A673 (cell line): ENCODE results near the gene PDCD1. TPM values are rescaled to one million over a fixed set of nuclear protein-coding genes. Genes with fewer than 3 reads are reported as not detected.
A peak's percentile ranks its signal among the peaks of the same experiment; 100 is the strongest.

ENCODE experiments used
- BruUV-seq: library from RNA; stranded (reverse); fragments of 400-500 nt; replicated peaks from 2 replicates; lab custom pipeline; 2021; lab: Mats Ljungman, UMichigan
- CTCF ChIA-PET: fragments of 300-600 bp; sonication (Branson Sonifier 250); formaldehyde crosslinking; loops from one replicate; lab custom pipeline; 2022; ENCODE audit warnings: antibody characterized with exemption; lab: Charles Lee
- POLR2A ChIA-PET: fragments of 300-600 bp; sonication (Branson Sonifier 250); formaldehyde crosslinking; loops from one replicate; lab custom pipeline; 2022; ENCODE audit warnings: antibody characterized with exemption; ENCODE audit not compliant: low non-redundant PET; lab: Charles Lee
- DNase-seq: peaks from one replicate; pipeline ENCODE4 v3.0.0-alpha.2; 2015; ENCODE audit warnings: low spot score
- H3K27ac ChIP-seq: fragments of 200-600 bp; sonication (generic); 2 replicates; pipeline ENCODE4 v1.5.1; 2016; ENCODE audit warnings: mixed run types, low read depth, mild to moderate bottlenecking, mixed read lengths, antibody characterized with exemption, low read length; ENCODE audit not compliant: poor library complexity, severe bottlenecking
- H3K27me3 ChIP-seq: fragments of 200-600 bp; sonication (generic); replicated peaks from 2 replicates; pipeline ENCODE4 v1.6.1; 2017; ENCODE audit warnings: mixed run types, low read depth, mild to moderate bottlenecking, mixed read lengths, antibody characterized with exemption, low read length; ENCODE audit not compliant: insufficient read depth, poor library complexity
- H3K36me3 ChIP-seq: fragments of 200-600 bp; sonication (generic); 2 replicates; pipeline ENCODE4 v1.6.1; 2016; ENCODE audit warnings: mixed run types, mild to moderate bottlenecking, mixed read lengths, antibody characterized with exemption, low read length; ENCODE audit not compliant: insufficient read depth, poor library complexity, severe bottlenecking
- H3K4me1 ChIP-seq: fragments of 200-600 bp; sonication (generic); 2 replicates; pipeline ENCODE4 v1.6.1; 2017; ENCODE audit warnings: mixed run types, mild to moderate bottlenecking, mixed read lengths, antibody characterized with exemption, low read length; ENCODE audit not compliant: insufficient read depth, poor library complexity, severe bottlenecking
- H3K4me3 ChIP-seq: fragments of 200-600 bp; sonication (generic); 2 replicates; pipeline ENCODE4 v1.5.1; 2016; ENCODE audit warnings: low read depth, mixed run types, mild to moderate bottlenecking, mixed read lengths, low read length; ENCODE audit not compliant: poor library complexity, severe bottlenecking
- H3K9me3 ChIP-seq: fragments of 200-600 bp; sonication (generic); 2 replicates; pipeline ENCODE4 v1.6.1; 2016; ENCODE audit warnings: mixed run types, low read depth, mild to moderate bottlenecking, mixed read lengths, antibody characterized with exemption, low read length; ENCODE audit not compliant: poor library complexity, severe bottlenecking
- CTCF ChIP-seq: fragments of 300-800, 200-600 bp; sonication (generic); conservative IDR thresholded peaks from 2 replicates; pipeline ENCODE4 v1.5.1; 2017; ENCODE audit warnings: low read depth, mild to moderate bottlenecking, antibody characterized with exemption, low read length, moderate library complexity, mixed read lengths
- EZH2 ChIP-seq: fragments of 200-600 bp; sonication (generic); IDR thresholded peaks from 2 replicates; pipeline ENCODE4 v1.6.1; 2017; ENCODE audit warnings: borderline replicate concordance, low read depth, mild to moderate bottlenecking, mixed read lengths, antibody characterized with exemption, low read length; ENCODE audit not compliant: poor library complexity, severe bottlenecking
- intact Hi-C: fragments of 100-400 bp; cut with micrococcal nuclease; formaldehyde crosslinking; loops from one replicate; pipeline ENCODE4 v1.10.0; 2022; ENCODE audit not compliant: unreplicated experiment
- total RNA-seq: library from RNA; stranded (reverse); gene quantifications from 2 replicates; pipeline ENCODE4 v1.2.3, GENCODE V29; 2021

The PDCD1 gene
- total RNA-seq, 1 experiment from 2014 or later: 0.34 TPM

GRCh38 chr2:241867776-241868420, 9.2 kb upstream of the PDCD1 start:
- H3K4me1 ChIP-seq: peaks cover 17% of the 10 kb centered on the region
- no peaks in the 10 kb centered on the region for H3K9me3 ChIP-seq
- ChIA-PET POLR2A (interaction anchor here (0.9 kb wide), 1 partner anchor 64 kb away, joined by 12 read pairs; no protein-coding TSS in a partner anchor), CTCF (interaction anchor here (0.7 kb wide), 1 partner anchor 11 kb away, joined by 5 read pairs; no protein-coding TSS in a partner anchor)
- TF ChIP-seq EZH2: no peak
- no peak for TF ChIP-seq CTCF
- no peaks in the 10 kb centered on the region for H3K36me3 ChIP-seq
- H3K4me3 ChIP-seq: no peak overlapping the region
- no TSS peak for BruUV-seq
- intact Hi-C loops: no loop called here
- peak overlapping the region; percentile 46 for H3K27ac ChIP-seq
- no peaks in the 10 kb centered on the region for H3K27me3 ChIP-seq
- DNase-seq: no peak

GRCh38 chr2:241866790-241867645, 8.3 kb upstream of the PDCD1 start:
- ChIA-PET POLR2A (no interaction called here), CTCF (no interaction called here)
- Histone ChIP-seq H3K9me3 (no peaks in the 10 kb centered on the region), H3K4me1 (peaks cover 17% of the 10 kb centered on the region), H3K27ac (no peak overlapping the region), H3K27me3 (no peaks in the 10 kb centered on the region), H3K36me3 (no peaks in the 10 kb centered on the region), H3K4me3 (no peak overlapping the region)
- BruUV-seq: no TSS peak
- DNase-seq: no peak
- no peak for TF ChIP-seq EZH2
- TF ChIP-seq CTCF: no peak
- intact Hi-C loops: no loop called here

- TF ChIP-seq CTCF: no peak
- no peak for TF ChIP-seq EZH2
- BruUV-seq: no TSS peak
- intact Hi-C loops: no loop called here
- Histone ChIP-seq H3K4me3 (no peak overlapping the region), H3K9me3 (no peaks in the 10 kb centered on the region), H3K4me1 (peaks cover 17% of the 10 kb centered on the region), H3K27me3 (no peaks in the 10 kb centered on the region), H3K36me3 (no peaks in the 10 kb centered on the region), H3K27ac (no peak overlapping the region)
- CTCF ChIA-PET: no interaction called here
- POLR2A ChIA-PET: no interaction called here
- peak; percentile 54 for DNase-seq
Measured at GRCh38 chr2:241865957-241866789, 7.5 kb upstream of the PDCD1 start.
